22Rv1 (cell line): ENCODE measurements around the gene AGTRAP.

ENCODE experiments used
- H3K27ac ChIP-seq: fragments of 450-650 bp; 2 replicates; pipeline ENCODE4 v1.5.1; 2017
- CTCF ChIP-seq: fragments of 450-650 bp; IDR thresholded peaks from 2 replicates; pipeline ENCODE4 v1.5.1; 2017; ENCODE audit warnings: mild to moderate bottlenecking
- ZFX ChIP-seq: fragments of 450-650 bp; IDR thresholded peaks from 2 replicates; pipeline ENCODE4 v1.6.1; 2017; ENCODE audit warnings: antibody characterized with exemption, borderline replicate concordance

AGTRAP gene

GRCh38 chr1:11693917-11694316 lies 42.0 kb upstream of the AGTRAP start:
- no peak overlapping the region for H3K27ac ChIP-seq
- TF ChIP-seq ZFX (no peak), CTCF (no peak)

- no peak overlapping the region for H3K27ac ChIP-seq
- TF ChIP-seq CTCF (no peak), ZFX (no peak)
Observed at GRCh38 chr1:11695861-11696260, 40.1 kb upstream of the AGTRAP start.

- H3K27ac ChIP-seq, result no peak overlapping the region
- TF ChIP-seq ZFX (no peak), CTCF (no peak)
Observed at GRCh38 chr1:11697188-11697892, 38.6 kb upstream of the AGTRAP start.

- H3K27ac ChIP-seq, result no peak overlapping the region
- TF ChIP-seq CTCF (no peak), ZFX (no peak)
Observed at GRCh38 chr1:11697893-11698210, 38.1 kb upstream of the AGTRAP start.

GRCh38 chr1:11700601-11701467 lies 35.1 kb upstream of the AGTRAP start:
- H3K27ac ChIP-seq, result no peak overlapping the region
- TF ChIP-seq CTCF (no peak), ZFX (no peak)

GRCh38 chr1:11701551-11701961 lies 34.4 kb upstream of the AGTRAP start:
- TF ChIP-seq CTCF (no peak), ZFX (no peak)
- no peak overlapping the region for H3K27ac ChIP-seq
